B cell (primary cell): ENCODE measurements around the gene KSR1. TPM values are rescaled to one million over a fixed set of nuclear protein-coding genes. Genes with fewer than 3 reads are reported as not detected.

Experiments used
- ATAC-seq: fragments of 200-7000 bp; cut with Tn5 transposase; one replicate; pipeline ENCODE4 v1.10.0; 2021; ENCODE audit warnings: low read depth, mild to moderate bottlenecking, moderate number of reproducible peaks, moderate library complexity
- CTCF ChIA-PET: fragments of 350-600 bp; sonication (Branson Sonifier 250); formaldehyde crosslinking; loops from one replicate; lab custom pipeline; 2021; ENCODE audit warnings: antibody characterized with exemption, inconsistent platforms; lab: Charles Lee
- POLR2A ChIA-PET: fragments of 350-600 bp; sonication (Branson Sonifier 250); formaldehyde crosslinking; loops from one replicate; lab custom pipeline; 2021; ENCODE audit warnings: antibody characterized with exemption; lab: Charles Lee
- DNase-seq: peaks from one replicate; pipeline ENCODE4 v3.0.0; 2013
- H2AFZ ChIP-seq: 2 replicates; pipeline ENCODE4 v1.6.1; 2012; ENCODE audit warnings: mild to moderate bottlenecking, low read depth, low read length; ENCODE audit not compliant: insufficient read depth, poor library complexity, severe bottlenecking
- H3K27ac ChIP-seq, 2 donors: 1 replicate in 1 of 2; 2 replicates in 1 of 2; pipeline ENCODE4 v1.5.1; 2012 to 2013; ENCODE audit warnings: low read length in 2 of 2, mild to moderate bottlenecking in 2 of 2, moderate library complexity in 1 of 2
- H3K27me3 ChIP-seq, 4 experiments: fragments of 200-600 bp in 1 of 4; sonication (generic) in 1 of 4; replicated peaks in 1 of 4; 1 replicate in 2 of 4; 2 replicates in 2 of 4; pipeline versions ENCODE4 v1.6.1 to v1.7.0; 2013 to 2016; ENCODE audit warnings: low read length in 3 of 4, mild to moderate bottlenecking in 2 of 4, mixed read lengths in 1 of 4, moderate library complexity in 1 of 4; ENCODE audit not compliant: insufficient read depth in 4 of 4, control insufficient read depth in 3 of 4; ENCODE audit errors: control extremely low read depth in 1 of 4
- H3K36me3 ChIP-seq, 2 experiments: replicated peaks in 1 of 2; 1 replicate in 1 of 2; 2 replicates in 1 of 2; pipeline versions ENCODE4 v1.6.1 to v1.7.1; 2013; ENCODE audit warnings: low read length in 1 of 2; ENCODE audit not compliant: insufficient read depth in 2 of 2, control insufficient read depth in 1 of 2; ENCODE audit errors: control extremely low read depth in 1 of 2, extremely low read depth in 1 of 2
- H3K4me1 ChIP-seq, 2 donors: fragments of 200-600 bp in 1 of 2; sonication (generic) in 1 of 2; 1 replicate in 1 of 2; 2 replicates in 1 of 2; pipeline versions ENCODE4 v1.5.1 to v1.6.1; 2013 to 2017; ENCODE audit warnings: low read length in 2 of 2; ENCODE audit not compliant: control insufficient read depth in 2 of 2, insufficient read depth in 2 of 2
- H3K4me2 ChIP-seq: replicated peaks from 2 replicates; pipeline ENCODE3; 2012; ENCODE audit warnings: mild to moderate bottlenecking, low read depth, low read length; ENCODE audit not compliant: poor library complexity, severe bottlenecking
- H3K4me3 ChIP-seq, 5 experiments: fragments of 200-600 bp in 1 of 5; sonication (generic) in 1 of 5; 1 replicate in 3 of 5; 2 replicates in 2 of 5; pipeline versions ENCODE4 v1.5.1 to v1.7.0; 2011 to 2016; ENCODE audit warnings: low read length in 4 of 5, mild to moderate bottlenecking in 4 of 5, low read depth in 2 of 5, control low read depth in 1 of 5, moderate library complexity in 1 of 5; ENCODE audit not compliant: insufficient read depth in 1 of 5; ENCODE audit errors: control extremely low read depth in 1 of 5, extremely low read depth in 1 of 5
- H3K79me2 ChIP-seq: fragments of 200-600 bp; sonication (generic); one replicate; pipeline ENCODE4 v1.6.0; 2016; ENCODE audit warnings: low read length; ENCODE audit not compliant: control insufficient read depth, insufficient read depth
- H3K9ac ChIP-seq: fragments of 200-600 bp; sonication (generic); 2 replicates; pipeline ENCODE4 v1.6.1; 2017; ENCODE audit warnings: mild to moderate bottlenecking, low read length, moderate library complexity
- H3K9me3 ChIP-seq, 3 donors: one replicate each; pipeline versions ENCODE4 v1.6.1 to v1.7.1; 2013; ENCODE audit warnings: low read length in 2 of 3; ENCODE audit not compliant: control insufficient read depth in 2 of 3, insufficient read depth in 1 of 3; ENCODE audit errors: control extremely low read depth in 1 of 3
- H4K20me1 ChIP-seq: 2 replicates; pipeline ENCODE4 v1.6.0; 2012; ENCODE audit warnings: mild to moderate bottlenecking, low read length; ENCODE audit not compliant: insufficient read depth, control insufficient read depth, poor library complexity, severe bottlenecking
- H3K27ac Mint-ChIP-seq: one replicate; pipeline ENCODE4 v1.8.0; 2021; ENCODE audit warnings: mixed read lengths
- H3K27me3 Mint-ChIP-seq: one replicate; pipeline ENCODE4 v1.8.0; 2021; ENCODE audit warnings: mixed read lengths
- H3K4me1 Mint-ChIP-seq: one replicate; pipeline ENCODE4 v1.8.0; 2021; ENCODE audit warnings: mixed read lengths
- H3K4me3 Mint-ChIP-seq: one replicate; pipeline ENCODE4 v1.8.0; 2021; ENCODE audit warnings: mixed read lengths
- H3K9me3 Mint-ChIP-seq: one replicate; pipeline ENCODE4 v1.8.0; 2022; ENCODE audit warnings: mixed read lengths; ENCODE audit not compliant: insufficient read depth
- EZH2 ChIP-seq: IDR thresholded peaks from 2 replicates; pipeline ENCODE4 v1.6.1; 2012; ENCODE audit warnings: borderline replicate concordance, low read depth, mild to moderate bottlenecking, moderate library complexity, low read length; ENCODE audit not compliant: insufficient read depth, poor library complexity, severe bottlenecking
- WGBS: methylation state at CpG from one replicate; pipeline ENCODE4 v1.1.5; 2013; ENCODE audit warnings: missing lambda C conversion rate; ENCODE audit not compliant: insufficient coverage; 5-methylcytosine and 5-hydroxymethylcytosine counted together
- intact Hi-C: fragments of 100-400 bp; cut with micrococcal nuclease; formaldehyde crosslinking; loops from one replicate; pipeline ENCODE4 v1.10.0; 2022
- polyA plus RNA-seq: library from polyadenylated mRNA; depleted of rRNA; stranded (reverse); fragments of >200 nt; gene quantifications from 2 replicates; pipeline ENCODE4 v1.2.3, GENCODE V29; 2012
- total RNA-seq, 2 donors: library from RNA; stranded (reverse); fragments of 120-200 nt in 1 of 2; gene quantifications; 1 replicate in 1 of 2; 2 replicates in 1 of 2; pipeline versions ENCODE4 v1.2.3 to v1.2.4, GENCODE V29; 2013 to 2022
- TF ChIP-seq, protein P1 (sequence below): fragments of 200-600 bp; IDR thresholded peaks from one replicate; pipeline ENCODE4 v1.8.0; 2022; ENCODE audit warnings: antibody characterized with exemption, mild to moderate bottlenecking

Gene KSR1
- total and polyA plus RNA-seq, 2 donors (not counting 1 experiment from before 2014, with no cell fraction given) = 27.5 to 85.6 TPM

DNA sequence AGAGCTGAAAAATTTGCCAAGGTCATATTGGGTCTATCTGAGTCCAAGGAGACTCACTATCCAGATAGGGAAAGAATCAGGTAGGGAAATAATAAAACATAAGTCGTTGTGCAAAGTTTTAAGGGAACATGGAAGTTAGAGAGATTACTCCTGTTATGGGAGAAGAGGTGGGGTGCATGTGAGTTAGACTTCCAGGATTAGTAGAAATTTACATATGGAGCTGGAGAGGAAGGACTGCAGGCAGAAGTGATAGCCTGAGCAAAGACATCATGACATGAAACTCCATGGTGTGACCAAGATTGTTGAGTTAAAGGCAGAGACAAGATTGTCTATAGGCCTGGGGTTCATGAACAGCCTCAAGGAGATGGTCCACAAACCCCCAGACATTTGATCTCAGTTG is 5.8 kb upstream of the KSR1 start:
- Histone ChIP-seq H3K9ac (no peak overlapping the region), H3K9me3 (no peaks in the 10 kb centered on the region), H3K27ac (no peak overlapping the region), H3K4me2 (no peak overlapping the region), H3K4me3 (no peak overlapping the region), H3K27me3 (no peaks in the 10 kb centered on the region), H2AFZ (no peak overlapping the region), H3K36me3 (no peaks in the 10 kb centered on the region), H3K4me1 (no peaks in the 10 kb centered on the region), H3K79me2 (no peaks in the 10 kb centered on the region), H4K20me1 (no peaks in the 10 kb centered on the region)
- no peak overlapping the region for H3K4me3 Mint-ChIP-seq
- ChIA-PET POLR2A (interaction anchor here (1.1 kb wide), 1 partner anchor 9 kb away, joined by 4 read pairs; no protein-coding TSS in a partner anchor), CTCF (interaction anchor here (10.2 kb wide), 1 partner anchor 150 kb away, joined by 140 read pairs; no protein-coding TSS in a partner anchor)
- H3K9me3 Mint-ChIP-seq = no peaks in the 10 kb centered on the region
- H3K27ac Mint-ChIP-seq = no peak overlapping the region
- H3K27me3 Mint-ChIP-seq = peaks cover 5% of the 10 kb centered on the region
- DNase-seq (no peak), ATAC-seq (no peak)
- WGBS = 100% methylated on average over 1 of the region's 1 CpG
- intact Hi-C loops = no loop called here
- TF ChIP-seq, protein P1, sequence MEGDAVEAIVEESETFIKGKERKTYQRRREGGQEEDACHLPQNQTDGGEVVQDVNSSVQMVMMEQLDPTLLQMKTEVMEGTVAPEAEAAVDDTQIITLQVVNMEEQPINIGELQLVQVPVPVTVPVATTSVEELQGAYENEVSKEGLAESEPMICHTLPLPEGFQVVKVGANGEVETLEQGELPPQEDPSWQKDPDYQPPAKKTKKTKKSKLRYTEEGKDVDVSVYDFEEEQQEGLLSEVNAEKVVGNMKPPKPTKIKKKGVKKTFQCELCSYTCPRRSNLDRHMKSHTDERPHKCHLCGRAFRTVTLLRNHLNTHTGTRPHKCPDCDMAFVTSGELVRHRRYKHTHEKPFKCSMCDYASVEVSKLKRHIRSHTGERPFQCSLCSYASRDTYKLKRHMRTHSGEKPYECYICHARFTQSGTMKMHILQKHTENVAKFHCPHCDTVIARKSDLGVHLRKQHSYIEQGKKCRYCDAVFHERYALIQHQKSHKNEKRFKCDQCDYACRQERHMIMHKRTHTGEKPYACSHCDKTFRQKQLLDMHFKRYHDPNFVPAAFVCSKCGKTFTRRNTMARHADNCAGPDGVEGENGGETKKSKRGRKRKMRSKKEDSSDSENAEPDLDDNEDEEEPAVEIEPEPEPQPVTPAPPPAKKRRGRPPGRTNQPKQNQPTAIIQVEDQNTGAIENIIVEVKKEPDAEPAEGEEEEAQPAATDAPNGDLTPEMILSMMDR = no peak
- no peak for TF ChIP-seq EZH2
- H3K4me1 Mint-ChIP-seq = peaks cover under 1% of the 10 kb centered on the region

DNA sequence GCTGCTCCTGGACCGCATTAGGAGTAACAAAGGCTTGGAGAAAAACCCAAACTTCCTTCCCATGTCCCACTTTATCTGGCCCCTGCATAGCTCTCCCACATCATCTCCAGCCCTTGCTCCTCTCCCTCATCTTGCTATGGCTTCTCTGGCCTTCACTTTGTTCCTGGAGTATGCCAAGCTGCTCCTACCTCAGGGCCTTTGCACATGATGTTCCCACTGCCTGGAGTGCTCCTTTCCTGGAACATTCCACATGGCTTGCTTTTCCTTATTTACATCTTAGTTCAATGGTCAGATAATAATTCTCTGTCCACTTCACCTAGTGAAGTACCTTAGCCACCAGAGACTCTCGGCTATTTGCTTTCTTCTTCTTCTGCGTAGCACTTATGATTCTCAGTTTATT is 4.3 kb upstream of the KSR1 start:
- WGBS = 100% methylated on average over 1 of the region's 3 CpGs
- no peaks in the 10 kb centered on the region for H3K9me3 Mint-ChIP-seq

More for the DNA sequence above, 4.3 kb upstream of the KSR1 start:
- CTCF ChIA-PET = interaction anchor here (10.2 kb wide), 1 partner anchor 149 kb away, joined by 140 read pairs; no protein-coding TSS in a partner anchor
- no peaks in the 10 kb centered on the region for H3K36me3 ChIP-seq
- no peak overlapping the region for H3K4me3 ChIP-seq
- H3K4me1 ChIP-seq = peaks cover 4 to 7% of the 10 kb centered on the region in 2 donors
- H3K27me3 ChIP-seq = no peaks in the 10 kb centered on the region
- no peaks in the 10 kb centered on the region for H4K20me1 ChIP-seq
- ATAC-seq (no peak), DNase-seq (no peak)
- Mint-ChIP-seq H3K27ac (no peak overlapping the region), H3K4me3 (no peak overlapping the region), H3K4me1 (peaks cover 4% of the 10 kb centered on the region), H3K27me3 (no peaks in the 10 kb centered on the region)
- H3K4me2 ChIP-seq = no peak overlapping the region
- H3K27ac ChIP-seq = no peak overlapping the region
- H3K9ac ChIP-seq = no peak overlapping the region
- no peak for TF ChIP-seq EZH2
- TF ChIP-seq, protein P1 = no peak
- intact Hi-C loops = no loop called here
- no peaks in the 10 kb centered on the region for H3K79me2 ChIP-seq
- H3K9me3 ChIP-seq = no peaks in the 10 kb centered on the region
- POLR2A ChIA-PET = no interaction called here
- H2AFZ ChIP-seq = no peak overlapping the region
